Uterus (tissue), 2 donors: Measurements from ENCODE around the gene TOX2.

Experiments used
- CTCF ChIP-seq, 4 experiments: fragments of 200-600 bp in 2 of 4; fragments of 450-650 bp in 2 of 4; sonication (generic) in 2 of 4; IDR thresholded peaks; one replicate each; pipeline ENCODE4 v1.5.1; 2016 to 2019; ENCODE audit warnings: antibody characterized with exemption in 4 of 4, mild to moderate bottlenecking in 2 of 4, moderate library complexity in 1 of 4
- POLR2A ChIP-seq, 2 donors: fragments of 450-650 bp; IDR thresholded peaks; one replicate each; pipeline ENCODE4 v1.6.1; 2016; ENCODE audit warnings: antibody characterized with exemption in 2 of 2, mild to moderate bottlenecking in 1 of 2, moderate library complexity in 1 of 2

GRCh38 chr20:43925801-43926200 is 11.1 kb downstream of the TOX2 start:
- TF ChIP-seq CTCF (IDR thresholded peaks at IDR 0.05) (no peak), POLR2A (IDR thresholded peaks at IDR 0.05) (no peak)
